HEK293 (cell line): ENCODE data around the gene AOC3.

Source experiments
- HOXC10 ChIP-seq: sonication (generic); formaldehyde crosslinking; IDR thresholded peaks from 2 replicates; pipeline ENCODE4 v1.8.1; 2023; ENCODE audit warnings: mild to moderate bottlenecking, missing genetic modification reagents
- KLF9 ChIP-seq: fragments of 450-650 bp; formaldehyde crosslinking; IDR thresholded peaks from 2 replicates; pipeline ENCODE4 v1.5.1; 2016; ENCODE audit warnings: missing biosample characterization, missing genetic modification characterization, low read depth
- SP7 ChIP-seq: fragments of 450-650 bp; formaldehyde crosslinking; IDR thresholded peaks from 2 replicates; pipeline ENCODE4 v1.5.1; 2016; ENCODE audit warnings: missing biosample characterization, missing genetic modification characterization
- WT1 ChIP-seq: fragments of 450-650 bp; formaldehyde crosslinking; IDR thresholded peaks from 2 replicates; pipeline ENCODE4 v1.5.1; 2016; ENCODE audit warnings: missing biosample characterization, missing genetic modification characterization
- ZBTB10 ChIP-seq: fragments of 450-650 bp; formaldehyde crosslinking; IDR thresholded peaks from 2 replicates; pipeline ENCODE4 v1.5.1; 2016; ENCODE audit warnings: missing biosample characterization, missing genetic modification characterization
- ZBTB8A ChIP-seq: fragments of 450-650 bp; formaldehyde crosslinking; IDR thresholded peaks from 2 replicates; pipeline ENCODE4 v1.5.1; 2016; ENCODE audit warnings: missing biosample characterization, missing genetic modification characterization
- ZNF114 ChIP-seq: fragments of 450-650 bp; formaldehyde crosslinking; IDR thresholded peaks from 2 replicates; pipeline ENCODE4 v1.5.0; 2017; ENCODE audit warnings: missing biosample characterization, missing genetic modification characterization
- ZNF174 ChIP-seq: fragments of 450-650 bp; formaldehyde crosslinking; IDR thresholded peaks from 2 replicates; pipeline ENCODE4 v1.5.0; 2017; ENCODE audit warnings: missing biosample characterization, mild to moderate bottlenecking, missing genetic modification characterization
- ZNF24 ChIP-seq: fragments of 450-650 bp; formaldehyde crosslinking; IDR thresholded peaks from 2 replicates; pipeline ENCODE4 v1.5.1; 2016; ENCODE audit warnings: missing biosample characterization, missing genetic modification characterization
- ZNF324 ChIP-seq: fragments of 450-650 bp; formaldehyde crosslinking; IDR thresholded peaks from 2 replicates; pipeline ENCODE4 v1.5.1; 2016; ENCODE audit warnings: missing biosample characterization, missing genetic modification characterization
- ZNF391 ChIP-seq: fragments of 450-650 bp; formaldehyde crosslinking; IDR thresholded peaks from 2 replicates; pipeline ENCODE4 v1.5.1; 2016; ENCODE audit warnings: low read depth, missing biosample characterization, missing genetic modification characterization, borderline replicate concordance
- ZNF394 ChIP-seq: fragments of 450-650 bp; formaldehyde crosslinking; IDR thresholded peaks from 2 replicates; pipeline ENCODE4 v1.5.1; 2016; ENCODE audit warnings: missing biosample characterization, missing genetic modification characterization, mild to moderate bottlenecking, moderate library complexity, borderline replicate concordance
- ZNF514 ChIP-seq: fragments of 450-650 bp; formaldehyde crosslinking; IDR thresholded peaks from 2 replicates; pipeline ENCODE4 v1.5.1; 2016; ENCODE audit warnings: missing biosample characterization, missing genetic modification characterization
- ZNF518A ChIP-seq: fragments of 450-650 bp; formaldehyde crosslinking; conservative IDR thresholded peaks from 2 replicates; pipeline ENCODE4 v1.5.1; 2016; ENCODE audit warnings: low read depth, missing biosample characterization, missing genetic modification characterization
- ZNF558 ChIP-seq: fragments of 450-650 bp; formaldehyde crosslinking; IDR thresholded peaks from 2 replicates; pipeline ENCODE4 v1.5.1; 2016; ENCODE audit warnings: missing biosample characterization, missing genetic modification characterization
- ZNF561 ChIP-seq: fragments of 450-650 bp; IDR thresholded peaks from 2 replicates; pipeline ENCODE4 v1.5.1; 2018; ENCODE audit warnings: missing biosample characterization, missing genetic modification characterization, borderline replicate concordance
- ZNF585B ChIP-seq: fragments of 450-650 bp; formaldehyde crosslinking; IDR thresholded peaks from 2 replicates; pipeline ENCODE4 v1.5.1; 2016; ENCODE audit warnings: missing biosample characterization, missing genetic modification characterization
- ZNF596 ChIP-seq: fragments of 450-650 bp; IDR thresholded peaks from 2 replicates; pipeline ENCODE4 v1.5.0; 2018; ENCODE audit warnings: missing biosample characterization, mild to moderate bottlenecking, missing genetic modification characterization, moderate library complexity
- ZNF692 ChIP-seq: fragments of 450-650 bp; formaldehyde crosslinking; IDR thresholded peaks from 2 replicates; pipeline ENCODE4 v1.5.1; 2016; ENCODE audit warnings: missing biosample characterization, missing genetic modification characterization
- ZNF785 ChIP-seq: fragments of 450-650 bp; formaldehyde crosslinking; IDR thresholded peaks from 2 replicates; pipeline ENCODE4 v1.5.1; 2016; ENCODE audit warnings: missing biosample characterization, missing genetic modification characterization
- TF ChIP-seq, protein P1 (sequence below): sonication (generic); formaldehyde crosslinking; IDR thresholded peaks from 2 replicates; pipeline ENCODE4 v1.8.1; 2022; ENCODE audit warnings: mild to moderate bottlenecking, moderate library complexity, missing genetic modification reagents
- TF ChIP-seq, protein P2 (sequence below): fragments of 450-650 bp; formaldehyde crosslinking; IDR thresholded peaks from 2 replicates; pipeline ENCODE4 v1.5.1; 2016; ENCODE audit warnings: missing biosample characterization, missing genetic modification characterization
- TF ChIP-seq, protein P3 (sequence below): IDR thresholded peaks from 2 replicates; pipeline ENCODE4 v1.6.1; 2011; ENCODE audit warnings: mild to moderate bottlenecking, low read depth, low read length, borderline replicate concordance

AOC3 gene

GRCh38 chr17:42832934-42833766, 17.8 kb upstream of the AOC3 start, which contains the start of gene PSME3 (continued):
- TF ChIP-seq ZNF596, result peak; percentile 52; the same call in 1 of the 2 replicates
- TF ChIP-seq ZNF518A (tag by site-specific recombination), result peak; percentile 65; the same call in 1 of the 2 replicates
- TF ChIP-seq HOXC10, result 0 out of 2 replicates have a peak, but pooled peaks have one; percentile 94
- peak; percentile 23; the same call in 1 of the 2 replicates for TF ChIP-seq ZNF391 (tag by site-specific recombination)
- TF ChIP-seq ZBTB8A, result peak; percentile 32
- TF ChIP-seq ZNF585B (tag by site-specific recombination), result no peak
- TF ChIP-seq ZNF394 (tag by site-specific recombination), result peak; percentile 52; the same call in 1 of the 2 replicates
- TF ChIP-seq KLF9 (tag by site-specific recombination), result 0 out of 2 replicates have a peak, but pooled peaks have one; percentile 44
- TF ChIP-seq ZNF324, result peak; percentile 63
- TF ChIP-seq ZNF514, result no peak
- no peak for TF ChIP-seq ZNF785
- TF ChIP-seq ZBTB10, result peak; percentile 94
- TF ChIP-seq ZNF114 (tag by site-specific recombination), result no peak
- TF ChIP-seq WT1, result peak; percentile 28; the same call in 1 of the 2 replicates
- TF ChIP-seq ZNF24 (tag by site-specific recombination), result peak; percentile 70; the same call in 1 of the 2 replicates
- no peak for TF ChIP-seq ZNF558 (tag by site-specific recombination)
- TF ChIP-seq, protein P1, sequence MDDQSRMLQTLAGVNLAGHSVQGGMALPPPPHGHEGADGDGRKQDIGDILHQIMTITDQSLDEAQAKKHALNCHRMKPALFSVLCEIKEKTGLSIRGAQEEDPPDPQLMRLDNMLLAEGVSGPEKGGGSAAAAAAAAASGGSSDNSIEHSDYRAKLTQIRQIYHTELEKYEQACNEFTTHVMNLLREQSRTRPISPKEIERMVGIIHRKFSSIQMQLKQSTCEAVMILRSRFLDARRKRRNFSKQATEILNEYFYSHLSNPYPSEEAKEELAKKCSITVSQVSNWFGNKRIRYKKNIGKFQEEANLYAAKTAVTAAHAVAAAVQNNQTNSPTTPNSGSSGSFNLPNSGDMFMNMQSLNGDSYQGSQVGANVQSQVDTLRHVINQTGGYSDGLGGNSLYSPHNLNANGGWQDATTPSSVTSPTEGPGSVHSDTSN, result peak; percentile 86
- no peak for TF ChIP-seq ZNF174 (tag by site-specific recombination)
- TF ChIP-seq SP7 (tag by site-specific recombination), result peak; percentile 88
- peak; percentile 77 for TF ChIP-seq ZNF692 (tag by site-specific recombination)
- TF ChIP-seq, protein P2, sequence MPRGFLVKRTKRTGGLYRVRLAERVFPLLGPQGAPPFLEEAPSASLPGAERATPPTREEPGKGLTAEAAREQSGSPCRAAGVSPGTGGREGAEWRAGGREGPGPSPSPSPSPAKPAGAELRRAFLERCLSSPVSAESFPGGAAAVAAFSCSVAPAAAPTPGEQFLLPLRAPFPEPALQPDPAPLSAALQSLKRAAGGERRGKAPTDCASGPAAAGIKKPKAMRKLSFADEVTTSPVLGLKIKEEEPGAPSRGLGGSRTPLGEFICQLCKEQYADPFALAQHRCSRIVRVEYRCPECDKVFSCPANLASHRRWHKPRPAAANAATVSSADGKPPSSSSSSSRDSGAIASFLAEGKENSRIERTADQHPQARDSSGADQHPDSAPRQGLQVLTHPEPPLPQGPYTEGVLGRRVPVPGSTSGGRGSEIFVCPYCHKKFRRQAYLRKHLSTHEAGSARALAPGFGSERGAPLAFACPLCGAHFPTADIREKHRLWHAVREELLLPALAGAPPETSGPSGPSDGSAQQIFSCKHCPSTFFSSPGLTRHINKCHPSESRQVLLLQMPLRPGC (tag by site-specific recombination), result 0 out of 2 replicates have a peak, but pooled peaks have one; percentile 12
- TF ChIP-seq, protein P3, sequence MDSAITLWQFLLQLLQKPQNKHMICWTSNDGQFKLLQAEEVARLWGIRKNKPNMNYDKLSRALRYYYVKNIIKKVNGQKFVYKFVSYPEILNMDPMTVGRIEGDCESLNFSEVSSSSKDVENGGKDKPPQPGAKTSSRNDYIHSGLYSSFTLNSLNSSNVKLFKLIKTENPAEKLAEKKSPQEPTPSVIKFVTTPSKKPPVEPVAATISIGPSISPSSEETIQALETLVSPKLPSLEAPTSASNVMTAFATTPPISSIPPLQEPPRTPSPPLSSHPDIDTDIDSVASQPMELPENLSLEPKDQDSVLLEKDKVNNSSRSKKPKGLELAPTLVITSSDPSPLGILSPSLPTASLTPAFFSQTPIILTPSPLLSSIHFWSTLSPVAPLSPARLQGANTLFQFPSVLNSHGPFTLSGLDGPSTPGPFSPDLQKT, result no peak; the same call in 1 of the 2 replicates
- peak; percentile 83; the same call in 1 of the 2 replicates for TF ChIP-seq ZNF561 (tag by site-specific recombination)
